Astrocyte (in vitro differentiated cells and primary cell): ENCODE data around the gene SLC9A9.

Experiments used
- EZH2 ChIP-seq: IDR thresholded peaks from 2 replicates; pipeline ENCODE4 v1.6.1; 2012; ENCODE audit warnings: mild to moderate bottlenecking, low read length, inconsistent platforms; ENCODE audit not compliant: insufficient read depth
- TF ChIP-seq, protein P1 (sequence below): IDR thresholded peaks from 2 replicates; pipeline ENCODE4 v1.5.1; 2011; ENCODE audit warnings: low read depth, mild to moderate bottlenecking, inconsistent platforms, low read length, moderate library complexity; ENCODE audit not compliant: insufficient read depth

DNA sequence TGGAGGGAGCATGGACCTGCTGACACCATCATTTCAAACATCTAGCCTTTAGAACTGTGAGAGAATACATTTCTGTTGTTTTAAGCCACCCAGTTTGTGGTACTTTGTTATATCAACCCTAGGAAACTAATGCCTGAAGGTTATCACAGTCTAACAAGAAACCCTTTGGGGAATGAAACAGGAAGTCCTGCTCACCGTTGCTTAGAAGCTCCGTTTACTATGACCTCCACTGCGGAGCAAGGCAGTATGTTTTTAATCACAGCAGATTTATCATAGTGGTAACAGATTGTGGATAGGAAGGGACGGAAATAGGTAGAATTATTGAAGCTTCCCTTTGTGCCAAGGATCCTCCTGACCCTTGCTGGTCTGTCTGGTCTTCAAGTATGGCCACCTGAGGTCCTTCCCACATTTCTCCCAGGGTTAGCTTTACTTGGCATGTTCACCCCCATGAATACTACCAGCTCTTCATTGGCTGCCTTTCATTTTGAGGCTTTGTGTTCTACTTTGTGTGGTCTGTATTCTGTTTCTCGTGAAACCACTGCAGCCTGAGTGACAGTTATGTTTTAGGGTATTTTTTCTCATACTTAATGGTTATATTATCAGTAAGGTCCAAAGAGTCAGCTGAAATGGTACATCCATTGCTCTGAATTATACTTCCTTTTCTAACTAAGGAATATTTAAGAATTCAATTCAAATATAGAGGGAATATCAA lies 527.1 kb downstream of the SLC9A9 start:
- TF ChIP-seq, protein P1, sequence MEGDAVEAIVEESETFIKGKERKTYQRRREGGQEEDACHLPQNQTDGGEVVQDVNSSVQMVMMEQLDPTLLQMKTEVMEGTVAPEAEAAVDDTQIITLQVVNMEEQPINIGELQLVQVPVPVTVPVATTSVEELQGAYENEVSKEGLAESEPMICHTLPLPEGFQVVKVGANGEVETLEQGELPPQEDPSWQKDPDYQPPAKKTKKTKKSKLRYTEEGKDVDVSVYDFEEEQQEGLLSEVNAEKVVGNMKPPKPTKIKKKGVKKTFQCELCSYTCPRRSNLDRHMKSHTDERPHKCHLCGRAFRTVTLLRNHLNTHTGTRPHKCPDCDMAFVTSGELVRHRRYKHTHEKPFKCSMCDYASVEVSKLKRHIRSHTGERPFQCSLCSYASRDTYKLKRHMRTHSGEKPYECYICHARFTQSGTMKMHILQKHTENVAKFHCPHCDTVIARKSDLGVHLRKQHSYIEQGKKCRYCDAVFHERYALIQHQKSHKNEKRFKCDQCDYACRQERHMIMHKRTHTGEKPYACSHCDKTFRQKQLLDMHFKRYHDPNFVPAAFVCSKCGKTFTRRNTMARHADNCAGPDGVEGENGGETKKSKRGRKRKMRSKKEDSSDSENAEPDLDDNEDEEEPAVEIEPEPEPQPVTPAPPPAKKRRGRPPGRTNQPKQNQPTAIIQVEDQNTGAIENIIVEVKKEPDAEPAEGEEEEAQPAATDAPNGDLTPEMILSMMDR = no peak
- no peak for TF ChIP-seq EZH2
